Liver (tissue), 9 donors: Measurements from ENCODE around the gene N4BP3. TPM values are rescaled to one million over a fixed set of nuclear protein-coding genes. Genes with fewer than 3 reads are reported as not detected.

Experiments
- DNase-seq: peaks from one replicate; pipeline ENCODE4 v3.0.0-alpha.2; 2017; ENCODE audit warnings: low spot score
- H3K27ac ChIP-seq, 2 donors: one replicate each; pipeline ENCODE4 v1.7.0; 2013; ENCODE audit warnings: inconsistent platforms in 2 of 2, low read length in 2 of 2, control low read depth in 1 of 2, low read depth in 1 of 2, mild to moderate bottlenecking in 1 of 2
- H3K27me3 ChIP-seq, 4 donors: one replicate each; pipeline versions ENCODE4 v1.6.1 to v1.7.0; 2013; ENCODE audit warnings: low read length in 3 of 4, inconsistent platforms in 1 of 4, mild to moderate bottlenecking in 1 of 4, moderate library complexity in 1 of 4; ENCODE audit not compliant: control insufficient read depth in 4 of 4, insufficient read depth in 4 of 4
- H3K36me3 ChIP-seq, 4 donors: one replicate each; pipeline versions ENCODE4 v1.6.1 to v1.7.0; 2013; ENCODE audit warnings: low read length in 3 of 4, mild to moderate bottlenecking in 3 of 4, low read depth in 1 of 4, moderate library complexity in 1 of 4; ENCODE audit not compliant: control insufficient read depth in 4 of 4, insufficient read depth in 3 of 4
- H3K4me1 ChIP-seq, 4 donors: one replicate each; pipeline versions ENCODE4 v1.6.1 to v1.7.0; 2013; ENCODE audit warnings: low read length in 3 of 4, mild to moderate bottlenecking in 3 of 4, moderate library complexity in 1 of 4; ENCODE audit not compliant: control insufficient read depth in 4 of 4, insufficient read depth in 4 of 4
- H3K4me3 ChIP-seq, 3 donors: one replicate each; pipeline versions ENCODE4 v1.6.1 to v1.7.0; 2013; ENCODE audit warnings: low read length in 3 of 3, control low read depth in 1 of 3, low read depth in 1 of 3, mild to moderate bottlenecking in 1 of 3
- H3K9ac ChIP-seq, 2 donors: one replicate each; pipeline ENCODE4 v1.7.0; 2013; ENCODE audit warnings: low read length in 2 of 2, mild to moderate bottlenecking in 2 of 2, moderate library complexity in 2 of 2, control low read depth in 1 of 2, low read depth in 1 of 2
- H3K9me3 ChIP-seq, 4 donors: one replicate each; pipeline versions ENCODE4 v1.6.1 to v1.7.0; 2013; ENCODE audit warnings: low read length in 3 of 4; ENCODE audit not compliant: control insufficient read depth in 4 of 4
- ATF3 ChIP-seq: IDR thresholded peaks from 2 replicates; pipeline ENCODE4 v1.6.1; 2016; ENCODE audit warnings: antibody characterized with exemption
- CTCF ChIP-seq: fragments of 150-350 bp; IDR thresholded peaks from 2 replicates; pipeline ENCODE4 v1.5.1; 2017; ENCODE audit warnings: improper control_type of control experiment, low read depth, low read length; ENCODE audit not compliant: missing input control
- EGR1 ChIP-seq, 2 donors: IDR thresholded peaks; 2 replicates each; pipeline ENCODE4 v1.6.1; 2016 to 2018; ENCODE audit warnings: antibody characterized with exemption in 2 of 2, low read depth in 2 of 2
- FOXA1 ChIP-seq: IDR thresholded peaks from 2 replicates; pipeline ENCODE4 v1.6.1; 2016; ENCODE audit warnings: antibody characterized with exemption
- FOXA2 ChIP-seq: IDR thresholded peaks from 2 replicates; pipeline ENCODE4 v1.6.1; 2016; ENCODE audit warnings: antibody characterized with exemption
- GABPA ChIP-seq, 2 donors: IDR thresholded peaks in 1 of 2; conservative IDR thresholded peaks in 1 of 2; 2 replicates each; pipeline ENCODE4 v1.6.1; 2016; ENCODE audit warnings: antibody characterized with exemption in 2 of 2, mild to moderate bottlenecking in 1 of 2, moderate library complexity in 1 of 2
- HNF4A ChIP-seq, 2 donors: conservative IDR thresholded peaks; 2 replicates each; pipeline ENCODE4 v1.6.1; 2016; ENCODE audit warnings: antibody characterized with exemption in 2 of 2, mild to moderate bottlenecking in 2 of 2
- HNF4G ChIP-seq: IDR thresholded peaks from 2 replicates; pipeline ENCODE4 v1.6.1; 2016; ENCODE audit warnings: antibody characterized with exemption
- JUND ChIP-seq, 2 donors: IDR thresholded peaks; 2 replicates each; pipeline ENCODE4 v1.6.1; 2016; ENCODE audit warnings: antibody characterized with exemption in 2 of 2
- MAX ChIP-seq: IDR thresholded peaks from 2 replicates; pipeline ENCODE4 v1.6.1; 2016; ENCODE audit warnings: antibody characterized with exemption
- NR2F2 ChIP-seq: IDR thresholded peaks from 2 replicates; pipeline ENCODE4 v1.6.1; 2016; ENCODE audit warnings: antibody characterized with exemption
- RAD21 ChIP-seq, 2 donors: IDR thresholded peaks; 2 replicates each; pipeline ENCODE4 v1.6.1; 2016; ENCODE audit warnings: antibody characterized with exemption in 2 of 2, mild to moderate bottlenecking in 2 of 2
- REST ChIP-seq: IDR thresholded peaks from 2 replicates; pipeline ENCODE4 v1.6.1; 2016; ENCODE audit warnings: antibody characterized with exemption, mild to moderate bottlenecking
- RXRA ChIP-seq, 2 donors: IDR thresholded peaks; 2 replicates each; pipeline ENCODE4 v1.6.1; 2017 to 2018; ENCODE audit warnings: antibody characterized with exemption in 2 of 2, mild to moderate bottlenecking in 1 of 2
- SP1 ChIP-seq: IDR thresholded peaks from 2 replicates; pipeline ENCODE4 v1.6.1; 2018; ENCODE audit warnings: antibody characterized with exemption, mild to moderate bottlenecking
- TAF1 ChIP-seq: conservative IDR thresholded peaks from 2 replicates; pipeline ENCODE4 v1.6.1; 2016; ENCODE audit warnings: antibody characterized with exemption, mild to moderate bottlenecking
- YY1 ChIP-seq: IDR thresholded peaks from 2 replicates; pipeline ENCODE4 v1.6.1; 2016; ENCODE audit warnings: antibody characterized with exemption, mild to moderate bottlenecking
- ZBTB33 ChIP-seq: IDR thresholded peaks from 2 replicates; pipeline ENCODE4 v1.6.1; 2016; ENCODE audit warnings: antibody characterized with exemption
- WGBS: extraction: QIAGEN DNeasy Blood & Tissue Kit; methylation state at CpG from one replicate; pipeline ENCODE4 v1.1.7; 2013; 5-methylcytosine and 5-hydroxymethylcytosine counted together
- polyA plus RNA-seq, 2 donors: library from polyadenylated mRNA; stranded (reverse) in 1 of 2; unstranded in 1 of 2; fragments of 200-250 nt in 1 of 2; fragments of >200 nt in 1 of 2; fragmentation: Nextera tagmentation in 1 of 2; extraction: Ambion mirVana in 1 of 2; gene quantifications; one replicate each; pipeline versions ENCODE4 v1.2.1 to v1.2.3, GENCODE V29; 2013 to 2015
- total RNA-seq, 2 donors: library from RNA; depleted of rRNA; stranded (reverse); fragments of >200 nt; gene quantifications; one replicate each; pipeline ENCODE4 v1.2.3, GENCODE V29; 2014
- donor health status: healthy.
- donor health status: healthy.
- donor health status: healthy.
- donor health status: healthy.
- donor health status: healthy.

Gene N4BP3
- total and polyA plus RNA-seq, 4 donors = 0.06 to 0.28 (median 0.08) TPM; not detected in 1

GRCh38 chr5:178153530-178154340 lies 40.4 kb downstream of the N4BP3 start, which contains the start of gene NHP2:
Gene NHP2, minus strand, starts transcription at chr5:178153885. Its CDS starts 68 bp downstream, at chr5:178153817.
- TF ChIP-seq JUND (IDR thresholded peaks at IDR 0.05) (peak in 1 of 2 donors; percentile 40), FOXA1 (peak; percentile 68), NR2F2 (peak; percentile 35), HNF4G (no peak), ZBTB33 (peak; percentile 97), REST (peak; percentile 66), EGR1 (IDR thresholded peaks at IDR 0.05; ENCODE audit: low read depth in 2 of 2) (no peak), SP1 (peak; percentile 96), FOXA2 (peak; percentile 51), RXRA (IDR thresholded peaks at IDR 0.05) (peak; percentile 72 to 73), YY1 (peak; percentile 94), ATF3 (peak; percentile 55), GABPA (IDR thresholded peaks at IDR 0.05 in 1 of 2, conservative IDR thresholded peaks at IDR 0.05 in 1 of 2) (peak; percentile 57 to 93), TAF1 (no peak), MAX (peak; percentile 98), RAD21 (IDR thresholded peaks at IDR 0.05) (peak; percentile 20 to 27), CTCF (no peak), HNF4A (conservative IDR thresholded peaks at IDR 0.05) (peak in 1 of 2 donors; percentile 40)
- Histone ChIP-seq H3K4me3 (peak within 1 kb of the TSS; percentile 73 to 97 (median 91)), H3K27ac (peak within 1 kb of the TSS; percentile 17 to 60), H3K9me3 (no peaks in the 10 kb centered on the region), H3K4me1 (peaks cover 5 to 16% (median 11%) of the 10 kb centered on the region in 4 donors), H3K9ac (peak within 1 kb of the TSS; percentile 89 to 90), H3K36me3 (peaks cover 3 to 23% (median 5%) of the 10 kb centered on the region in 4 donors), H3K27me3 (no peaks in the 10 kb centered on the region)
- DNase-seq = peak; percentile 99
- WGBS = 1% methylated on average over 68 of the region's 68 CpGs
